ENCODE measurements around the gene ZXDC.

The ZXDC gene

GRCh38 chr3:126512026-126512425 is 36.3 kb upstream of the ZXDC start:
- no peak for DNase-seq (ENCODE audit: low read depth in 2 of 2)

- no peak for DNase-seq (ENCODE audit: low read depth in 2 of 2)
Observed at GRCh38 chr3:126511291-126511690, 35.6 kb upstream of the ZXDC start.

- DNase-seq (ENCODE audit: low read depth in 2 of 2), result no peak
Observed at GRCh38 chr3:126510308-126510910, 34.7 kb upstream of the ZXDC start.

GRCh38 chr3:126509597-126510307 is 34.1 kb upstream of the ZXDC start:
- no peak for DNase-seq (ENCODE audit: low read depth in 2 of 2)

- DNase-seq (ENCODE audit: low read depth in 2 of 2), result no peak
Observed at GRCh38 chr3:126508564-126508964, 32.9 kb upstream of the ZXDC start.

GRCh38 chr3:126507886-126508285 is 32.2 kb upstream of the ZXDC start:
- DNase-seq (ENCODE audit: low read depth in 2 of 2), result no peak

GRCh38 chr3:126503701-126504100 is 28.0 kb upstream of the ZXDC start:
- DNase-seq (ENCODE audit: low read depth in 2 of 2), result no peak

- no peak for DNase-seq (ENCODE audit: low read depth in 2 of 2)
Observed at GRCh38 chr3:126502656-126503055, 27.0 kb upstream of the ZXDC start.

GRCh38 chr3:126501736-126502135 is 26.0 kb upstream of the ZXDC start:
- DNase-seq (ENCODE audit: low read depth in 2 of 2), result no peak

GRCh38 chr3:126501054-126501453 is 25.4 kb upstream of the ZXDC start:
- DNase-seq (ENCODE audit: low read depth in 2 of 2), result no peak

- no peak for DNase-seq (ENCODE audit: low read depth in 2 of 2)
Observed at GRCh38 chr3:126500016-126500415, 24.3 kb upstream of the ZXDC start.

- DNase-seq (ENCODE audit: low read depth in 2 of 2), result no peak
Observed at GRCh38 chr3:126499401-126499800, 23.7 kb upstream of the ZXDC start.

- no peak for DNase-seq (ENCODE audit: low read depth in 2 of 2)
Observed at GRCh38 chr3:126498929-126499328, 23.2 kb upstream of the ZXDC start.

- no peak for DNase-seq (ENCODE audit: low read depth in 2 of 2)
Observed at GRCh38 chr3:126498461-126498860, 22.8 kb upstream of the ZXDC start.

GRCh38 chr3:126497956-126498355 is 22.3 kb upstream of the ZXDC start:
- DNase-seq (ENCODE audit: low read depth in 2 of 2), result no peak

- no peak for DNase-seq (ENCODE audit: low read depth in 2 of 2)
Observed at GRCh38 chr3:126496894-126497850, 21.5 kb upstream of the ZXDC start.

GRCh38 chr3:126495786-126496185 is 20.1 kb upstream of the ZXDC start:
- no peak for DNase-seq (ENCODE audit: low read depth in 2 of 2)

- no peak for DNase-seq (ENCODE audit: low read depth in 2 of 2)
Observed at GRCh38 chr3:126494970-126495230, 19.2 kb upstream of the ZXDC start.

- DNase-seq (ENCODE audit: low read depth in 2 of 2), result no peak
Observed at GRCh38 chr3:126494204-126494969, 18.7 kb upstream of the ZXDC start.

- no peak for DNase-seq (ENCODE audit: low read depth in 2 of 2)
Observed at GRCh38 chr3:126493739-126494138, 18.0 kb upstream of the ZXDC start.

GRCh38 chr3:126493051-126493450 is 17.4 kb upstream of the ZXDC start:
- no peak for DNase-seq (ENCODE audit: low read depth in 2 of 2)

Measured in activated CD4-positive, alpha-beta T cell treated with anti-CD3 and anti-CD28 coated beads for 24 hours (primary cell).